ENCODE measurements around the gene ENDOU.

- TF ChIP-seq SIN3A (IDR thresholded peaks at IDR 0.05; ENCODE audit: borderline replicate concordance, insufficient read depth, low read length) (no peak), POLR2AphosphoS5 (IDR thresholded peaks at IDR 0.05; ENCODE audit: low read depth, low read length) (no peak), TAF1 (IDR thresholded peaks at IDR 0.05; ENCODE audit: borderline replicate concordance, insufficient read depth, low read length) (no peak), REST (IDR thresholded peaks at IDR 0.05; ENCODE audit: insufficient read depth in 1 of 2, low read depth in 2 of 2, low read length in 2 of 2) (no peak)
Observed at GRCh38 chr12:47747126-47747525, 21.8 kb upstream of the ENDOU start.

All from PFSK-1 (cell line).